ENCODE measurements around the gene LPP. TPM values are rescaled to one million over a fixed set of nuclear protein-coding genes. Genes with fewer than 3 reads are reported as not detected.
A peak's percentile ranks its signal among the peaks of the same experiment; 100 is the strongest.

The LPP gene
- polyA plus RNA-seq, 3 donors, result 14.1 to 23.2 (median 15.3) TPM

DNA sequence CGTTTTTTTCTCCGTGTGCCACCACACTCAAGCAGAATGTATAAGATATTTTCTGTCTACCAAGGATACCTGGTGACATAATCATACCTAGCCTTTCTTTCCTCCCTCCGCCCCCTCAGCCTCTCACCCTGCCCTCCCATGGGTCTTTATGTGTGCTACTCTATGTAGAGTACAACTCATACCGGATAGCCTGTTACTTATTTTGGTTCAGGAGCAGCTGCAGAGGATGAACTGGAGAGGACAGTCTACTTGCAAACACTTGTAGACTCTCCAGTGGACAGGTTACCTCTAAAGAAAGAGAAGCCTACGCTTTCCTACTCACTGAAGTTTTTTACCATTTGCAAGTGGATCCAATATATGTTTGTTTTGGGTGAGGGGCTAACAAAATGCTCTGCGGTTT, 671.9 kb downstream of the LPP start:
- Histone ChIP-seq H3K9me3 (replicated peaks in 1 of 2; ENCODE audit: control insufficient read depth in 1 of 2, insufficient read depth in 1 of 2, low read length in 2 of 2) (no peaks in the 10 kb centered on the region), H2AFZ (ENCODE audit: insufficient read depth, low read depth, low read length, poor library complexity, severe bottlenecking) (no peak overlapping the region), H3K36me3 (replicated peaks in 1 of 2; ENCODE audit: control insufficient read depth in 1 of 2, insufficient read depth in 2 of 2, low read length in 2 of 2) (no peaks in the 10 kb centered on the region), H3K4me3 (replicated peaks in 1 of 3; ENCODE audit: low read depth in 2 of 3, low read length in 3 of 3) (no peak overlapping the region), H4K20me1 (ENCODE audit: insufficient read depth, low read length) (no peaks in the 10 kb centered on the region), H3K9ac (ENCODE audit: insufficient read depth, low read length, poor library complexity, severe bottlenecking) (no peak overlapping the region), H3K27ac (ENCODE audit: low read depth in 1 of 2, low read length in 2 of 2) (no peak overlapping the region), H3K4me1 (ENCODE audit: control insufficient read depth in 1 of 2, insufficient read depth in 2 of 2, low read length in 2 of 2) (peaks cover 44 to 56% of the 10 kb centered on the region in 2 donors), H3K27me3 (ENCODE audit: control insufficient read depth in 2 of 2, insufficient read depth in 2 of 2, low read length in 2 of 2) (no peaks in the 10 kb centered on the region), H3K4me2 (replicated peaks; ENCODE audit: extremely low read depth, low read length, poor library complexity, severe bottlenecking) (no peak overlapping the region), H3K79me2 (ENCODE audit: insufficient read depth, low read length) (no peaks in the 10 kb centered on the region)
- Mint-ChIP-seq H3K9me3 (peaks cover 0 to 1% (median 0%) of the 10 kb centered on the region in 7 donors), H3K27me3 (ENCODE audit: low read depth in 3 of 3) (peaks cover 0 to 3% (median 0%) of the 10 kb centered on the region in 3 donors), H3K27ac (peak overlapping the region in 1 of 7 donors; percentile 26), H3K4me3 (no peak overlapping the region), H3K36me3 (no peaks in the 10 kb centered on the region), H3K4me1 (peaks cover 59% of the 10 kb centered on the region)
- TF ChIP-seq, protein P1, sequence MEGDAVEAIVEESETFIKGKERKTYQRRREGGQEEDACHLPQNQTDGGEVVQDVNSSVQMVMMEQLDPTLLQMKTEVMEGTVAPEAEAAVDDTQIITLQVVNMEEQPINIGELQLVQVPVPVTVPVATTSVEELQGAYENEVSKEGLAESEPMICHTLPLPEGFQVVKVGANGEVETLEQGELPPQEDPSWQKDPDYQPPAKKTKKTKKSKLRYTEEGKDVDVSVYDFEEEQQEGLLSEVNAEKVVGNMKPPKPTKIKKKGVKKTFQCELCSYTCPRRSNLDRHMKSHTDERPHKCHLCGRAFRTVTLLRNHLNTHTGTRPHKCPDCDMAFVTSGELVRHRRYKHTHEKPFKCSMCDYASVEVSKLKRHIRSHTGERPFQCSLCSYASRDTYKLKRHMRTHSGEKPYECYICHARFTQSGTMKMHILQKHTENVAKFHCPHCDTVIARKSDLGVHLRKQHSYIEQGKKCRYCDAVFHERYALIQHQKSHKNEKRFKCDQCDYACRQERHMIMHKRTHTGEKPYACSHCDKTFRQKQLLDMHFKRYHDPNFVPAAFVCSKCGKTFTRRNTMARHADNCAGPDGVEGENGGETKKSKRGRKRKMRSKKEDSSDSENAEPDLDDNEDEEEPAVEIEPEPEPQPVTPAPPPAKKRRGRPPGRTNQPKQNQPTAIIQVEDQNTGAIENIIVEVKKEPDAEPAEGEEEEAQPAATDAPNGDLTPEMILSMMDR (IDR thresholded peaks at IDR 0.05), result no peak
- intact Hi-C loops (cut with micrococcal nuclease), result loop anchor here (10.0 kb wide), 1 partner anchor 1091 kb away; no protein-coding TSS in a partner anchor
- DNase-seq, result no peak
- no CpG with 5 or more reads among the region's 6 CpGs for WGBS (ENCODE audit: insufficient coverage)

DNA sequence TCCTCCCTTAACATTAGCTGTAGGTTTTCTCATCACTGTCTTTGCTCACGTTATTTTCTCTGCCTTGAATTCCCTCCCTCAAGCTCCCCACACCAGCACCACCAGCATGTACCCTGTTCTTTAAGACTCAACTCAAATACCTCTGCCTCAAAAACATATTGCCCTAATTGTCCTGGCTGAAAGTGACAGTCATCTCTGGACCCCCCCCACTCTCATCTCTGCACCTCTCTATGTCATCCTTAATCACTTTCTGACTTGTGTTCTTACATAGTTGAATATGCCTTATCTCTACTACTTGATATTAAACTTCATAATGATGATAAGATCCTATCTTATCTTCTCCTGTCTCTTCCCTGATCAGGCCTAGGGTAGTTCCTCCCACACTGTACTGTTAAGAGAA, 672.6 kb downstream of the LPP start:
- intact Hi-C loops (cut with micrococcal nuclease), result loop anchor here (10.0 kb wide), 1 partner anchor 1092 kb away; no protein-coding TSS in a partner anchor
- TF ChIP-seq, protein P1 (IDR thresholded peaks at IDR 0.05), result no peak
- no peaks in the 10 kb centered on the region for H3K36me3 ChIP-seq (replicated peaks in 1 of 2; ENCODE audit: control insufficient read depth in 1 of 2, insufficient read depth in 2 of 2, low read length in 2 of 2)
- DNase-seq, result no peak
- no peaks in the 10 kb centered on the region for H4K20me1 ChIP-seq (ENCODE audit: insufficient read depth, low read length)
- H3K4me3 ChIP-seq (replicated peaks in 1 of 3; ENCODE audit: low read depth in 2 of 3, low read length in 3 of 3), result no peak overlapping the region
- peaks cover 0 to 1% (median 0%) of the 10 kb centered on the region in 7 donors for H3K9me3 Mint-ChIP-seq
- H3K9me3 ChIP-seq (replicated peaks in 1 of 2; ENCODE audit: control insufficient read depth in 1 of 2, insufficient read depth in 1 of 2, low read length in 2 of 2), result no peaks in the 10 kb centered on the region
- H3K27me3 Mint-ChIP-seq (ENCODE audit: low read depth in 3 of 3), result peaks cover 0 to 3% (median 0%) of the 10 kb centered on the region in 3 donors
- WGBS (ENCODE audit: insufficient coverage), result 100% methylated on average over 1 of the region's 1 CpG
- no peak overlapping the region for H3K27ac ChIP-seq (ENCODE audit: low read depth in 1 of 2, low read length in 2 of 2)
- H3K4me2 ChIP-seq (replicated peaks; ENCODE audit: extremely low read depth, low read length, poor library complexity, severe bottlenecking), result no peak overlapping the region
- H2AFZ ChIP-seq (ENCODE audit: insufficient read depth, low read depth, low read length, poor library complexity, severe bottlenecking), result no peak overlapping the region
- H3K4me3 Mint-ChIP-seq, result no peak overlapping the region
- no peaks in the 10 kb centered on the region for H3K36me3 Mint-ChIP-seq
- no peaks in the 10 kb centered on the region for H3K27me3 ChIP-seq (ENCODE audit: control insufficient read depth in 2 of 2, insufficient read depth in 2 of 2, low read length in 2 of 2)
- no peaks in the 10 kb centered on the region for H3K79me2 ChIP-seq (ENCODE audit: insufficient read depth, low read length)
- peaks cover 47 to 56% of the 10 kb centered on the region in 2 donors for H3K4me1 ChIP-seq (ENCODE audit: control insufficient read depth in 1 of 2, insufficient read depth in 2 of 2, low read length in 2 of 2)
- H3K27ac Mint-ChIP-seq, result peak overlapping the region in 3 of 7 donors; percentile 2 to 29 (median 7)
- peaks cover 62% of the 10 kb centered on the region for H3K4me1 Mint-ChIP-seq
- H3K9ac ChIP-seq (ENCODE audit: insufficient read depth, low read length, poor library complexity, severe bottlenecking), result no peak overlapping the region

Data from CD14-positive monocyte (primary cell).